ENCODE results near the gene PSIP1. TPM values are rescaled to one million over a fixed set of nuclear protein-coding genes. Genes with fewer than 3 reads are reported as not detected.
A peak's percentile ranks its signal among the peaks of the same experiment; 100 is the strongest.

PSIP1 gene
- total RNA-seq, 1 donor from 2014 or later = 118 TPM

DNA sequence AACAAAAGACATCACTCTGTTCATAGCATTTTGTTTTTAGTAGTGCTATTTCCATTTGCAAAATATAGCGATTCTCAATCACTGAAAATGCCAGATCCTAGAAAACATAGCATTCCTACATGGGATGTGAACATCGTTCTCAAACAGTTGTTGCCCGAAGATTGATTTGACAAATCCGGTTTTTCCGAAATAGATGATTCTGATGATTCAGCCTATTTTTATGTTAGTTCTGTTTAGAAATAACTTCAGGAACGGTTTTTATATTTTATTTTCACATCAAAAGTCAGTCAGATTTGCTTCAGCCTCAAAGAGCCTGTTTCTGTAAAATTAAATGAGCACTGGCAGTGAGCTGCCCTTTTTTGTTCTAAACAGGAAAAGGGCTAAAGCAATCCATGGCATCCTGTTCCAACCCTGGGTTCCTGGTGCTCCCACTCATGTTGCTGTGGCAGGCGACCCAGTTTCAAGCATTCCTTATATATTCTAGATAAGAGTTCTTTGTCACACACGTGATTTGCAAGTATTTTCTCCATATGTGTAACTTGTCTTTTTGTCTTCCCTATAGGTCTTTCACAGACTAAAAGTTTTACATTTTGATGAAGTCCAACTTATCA, 14.2 kb upstream of the PSIP1 start:
- intact Hi-C loops (cut with micrococcal nuclease) = no loop called here
- DNase-seq (ENCODE audit: low spot score) = no peak
- no peaks in the 10 kb centered on the region for H3K36me3 Mint-ChIP-seq (ENCODE audit: low read depth)
- H3K4me3 Mint-ChIP-seq (ENCODE audit: low read depth) = no peak overlapping the region
- H3K27ac Mint-ChIP-seq = no peak overlapping the region
- H3K27me3 Mint-ChIP-seq (ENCODE audit: low read depth) = peaks cover 10% of the 10 kb centered on the region
- peaks cover 4% of the 10 kb centered on the region for H3K4me1 Mint-ChIP-seq (ENCODE audit: low read depth)
- H3K9me3 Mint-ChIP-seq = no peaks in the 10 kb centered on the region

DNA sequence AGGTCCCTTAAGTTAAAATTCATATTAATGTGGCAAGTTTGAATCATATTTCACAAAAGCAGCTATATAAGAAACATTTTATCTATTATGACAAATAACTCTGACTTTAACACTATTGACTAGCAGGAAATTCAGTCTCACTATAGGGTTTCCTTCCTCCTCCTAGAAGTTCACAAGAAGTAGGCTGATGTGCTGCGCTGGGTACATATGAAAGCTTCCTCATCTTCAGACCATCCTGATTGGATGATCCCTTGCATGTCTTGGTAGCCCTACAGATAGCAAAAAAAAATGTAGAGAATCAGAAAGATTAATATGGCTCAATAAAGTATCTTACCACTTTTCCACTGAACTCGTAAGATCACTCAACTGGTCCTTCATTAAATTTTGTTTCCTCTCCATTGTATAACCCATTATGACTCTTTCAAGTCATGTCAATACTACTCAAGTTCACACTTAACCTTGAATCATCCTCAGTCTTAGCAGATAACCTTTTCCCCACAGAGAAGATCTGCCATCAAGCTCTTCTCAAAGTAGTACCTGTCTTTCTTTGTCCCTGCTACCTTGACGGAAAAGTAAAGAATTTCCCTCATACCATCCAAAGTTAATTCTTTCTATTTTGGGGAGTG, 11.5 kb upstream of the PSIP1 start:
- Mint-ChIP-seq H3K27me3 (ENCODE audit: low read depth) (peaks cover 17% of the 10 kb centered on the region), H3K27ac (no peak overlapping the region), H3K9me3 (no peaks in the 10 kb centered on the region), H3K4me1 (ENCODE audit: low read depth) (no peaks in the 10 kb centered on the region), H3K4me3 (ENCODE audit: low read depth) (no peak overlapping the region), H3K36me3 (ENCODE audit: low read depth) (no peaks in the 10 kb centered on the region)
- intact Hi-C loops (cut with micrococcal nuclease) = no loop called here
- DNase-seq (ENCODE audit: low spot score) = no peak

DNA sequence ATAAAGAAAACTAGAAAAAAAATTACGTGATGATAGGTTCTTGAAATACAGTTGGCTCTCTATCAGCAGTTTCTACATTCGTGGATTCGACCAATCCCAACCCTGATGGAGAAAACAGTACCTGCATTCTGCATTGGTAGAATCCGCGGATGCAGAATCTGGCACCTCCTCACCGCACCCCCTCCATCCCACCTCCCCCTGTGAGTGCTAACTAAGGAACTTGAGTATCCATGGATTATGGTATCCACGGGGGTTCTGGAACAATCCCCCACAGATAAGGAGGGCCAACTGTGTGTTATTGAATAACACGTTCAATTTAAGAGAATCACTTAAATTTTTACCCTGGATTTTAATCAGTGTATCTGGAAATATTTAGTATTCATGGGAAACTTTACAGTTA, 10.5 kb upstream of the PSIP1 start:
- H3K27ac Mint-ChIP-seq = no peak overlapping the region
- intact Hi-C loops (cut with micrococcal nuclease) = no loop called here
- H3K27me3 Mint-ChIP-seq (ENCODE audit: low read depth) = peaks cover 17% of the 10 kb centered on the region

DNA sequence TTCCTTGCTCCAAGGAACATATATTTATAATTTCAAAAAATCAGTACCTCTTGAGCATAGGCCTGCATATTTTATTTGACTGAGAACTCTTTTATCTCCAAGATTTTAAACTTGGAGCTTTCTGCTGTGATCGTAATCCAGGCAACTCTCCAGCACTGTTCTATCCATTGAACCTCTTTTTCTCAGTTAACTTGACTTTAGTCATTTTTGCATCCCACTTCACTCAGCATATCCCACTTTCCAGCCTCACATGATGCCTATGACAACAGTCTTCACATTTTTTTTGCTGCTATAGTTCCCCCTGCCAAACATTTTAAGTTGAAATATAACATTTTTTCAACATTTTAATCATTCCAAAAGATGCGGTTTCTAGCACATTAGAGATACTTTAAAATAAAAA, 9.1 kb upstream of the PSIP1 start:
- Mint-ChIP-seq H3K4me3 (ENCODE audit: low read depth) (no peak overlapping the region), H3K4me1 (ENCODE audit: low read depth) (no peaks in the 10 kb centered on the region), H3K36me3 (ENCODE audit: low read depth) (no peaks in the 10 kb centered on the region), H3K27ac (no peak overlapping the region), H3K27me3 (ENCODE audit: low read depth) (peaks cover 12% of the 10 kb centered on the region), H3K9me3 (no peaks in the 10 kb centered on the region)
- intact Hi-C loops (cut with micrococcal nuclease) = loop anchor here (10.0 kb wide), 1 partner anchor 165 kb away; no protein-coding TSS in a partner anchor
- no peak for DNase-seq (ENCODE audit: low spot score)

More for the DNA sequence above, 10.5 kb upstream of the PSIP1 start:
- DNase-seq (ENCODE audit: low spot score) = no peak
- H3K4me1 Mint-ChIP-seq (ENCODE audit: low read depth) = no peaks in the 10 kb centered on the region
- no peaks in the 10 kb centered on the region for H3K9me3 Mint-ChIP-seq
- H3K4me3 Mint-ChIP-seq (ENCODE audit: low read depth) = no peak overlapping the region
- no peaks in the 10 kb centered on the region for H3K36me3 Mint-ChIP-seq (ENCODE audit: low read depth)

DNA sequence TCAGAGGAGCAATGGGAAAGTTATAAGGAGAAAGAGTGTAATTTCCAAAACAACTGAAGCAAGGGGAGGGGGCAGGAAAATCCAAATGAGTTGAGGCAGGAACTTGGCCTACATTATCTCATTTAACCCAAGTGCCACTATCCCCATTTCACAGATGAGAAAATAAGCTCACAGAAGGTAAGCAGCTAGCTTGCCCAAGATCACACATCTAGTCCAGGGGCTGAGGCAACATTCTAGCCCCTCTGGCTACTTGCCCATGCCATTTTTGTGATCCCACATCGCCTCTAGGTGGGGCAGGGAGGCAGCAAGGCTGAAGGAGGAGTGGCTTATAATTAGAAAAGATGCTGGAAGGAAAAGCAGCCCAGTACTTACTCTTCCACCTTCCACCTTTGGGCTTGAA, 2.6 kb upstream of the PSIP1 start:
- peaks cover 26% of the 10 kb centered on the region for H3K4me1 Mint-ChIP-seq (ENCODE audit: low read depth)
- H3K27ac Mint-ChIP-seq = no peak overlapping the region
- H3K9me3 Mint-ChIP-seq = no peaks in the 10 kb centered on the region
- no peak overlapping the region for H3K4me3 Mint-ChIP-seq (ENCODE audit: low read depth)
- intact Hi-C loops (cut with micrococcal nuclease) = loop anchor here (10.0 kb wide), 1 partner anchor 159 kb away; no protein-coding TSS in a partner anchor
- no peaks in the 10 kb centered on the region for H3K27me3 Mint-ChIP-seq (ENCODE audit: low read depth)
- no peak for DNase-seq (ENCODE audit: low spot score)
- H3K36me3 Mint-ChIP-seq (ENCODE audit: low read depth) = peaks cover 17% of the 10 kb centered on the region

DNA sequence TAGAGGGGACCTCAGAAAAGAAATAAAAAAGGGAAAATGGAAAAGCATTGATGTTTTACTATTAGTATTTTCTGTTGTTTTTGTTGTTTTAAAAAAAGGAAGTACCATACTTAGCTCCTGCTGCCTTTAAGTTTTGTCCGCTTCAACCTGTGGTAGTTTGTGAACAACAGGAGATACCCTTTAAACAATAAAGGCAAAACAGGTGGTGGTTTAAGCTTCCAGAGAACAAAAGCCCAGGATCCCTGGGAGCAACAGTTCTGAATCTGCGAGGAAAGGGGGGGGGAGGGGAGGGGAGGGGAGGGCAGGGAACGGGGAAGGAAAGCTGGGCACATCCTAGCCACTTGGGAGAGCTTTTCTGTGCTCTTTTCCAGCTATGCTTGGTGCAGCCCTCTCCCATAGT, 2.1 kb upstream of the PSIP1 start:
- Mint-ChIP-seq H3K4me3 (ENCODE audit: low read depth) (no peak overlapping the region), H3K4me1 (ENCODE audit: low read depth) (peaks cover 31% of the 10 kb centered on the region), H3K27me3 (ENCODE audit: low read depth) (no peaks in the 10 kb centered on the region), H3K27ac (no peak overlapping the region), H3K36me3 (ENCODE audit: low read depth) (peaks cover 22% of the 10 kb centered on the region), H3K9me3 (no peaks in the 10 kb centered on the region)
- intact Hi-C loops (cut with micrococcal nuclease) = loop anchor here (1.0 to 10.0 kb wide), 2 partner anchors 158 to 219 kb away; no protein-coding TSS in a partner anchor
- DNase-seq (ENCODE audit: low spot score) = no peak

DNA sequence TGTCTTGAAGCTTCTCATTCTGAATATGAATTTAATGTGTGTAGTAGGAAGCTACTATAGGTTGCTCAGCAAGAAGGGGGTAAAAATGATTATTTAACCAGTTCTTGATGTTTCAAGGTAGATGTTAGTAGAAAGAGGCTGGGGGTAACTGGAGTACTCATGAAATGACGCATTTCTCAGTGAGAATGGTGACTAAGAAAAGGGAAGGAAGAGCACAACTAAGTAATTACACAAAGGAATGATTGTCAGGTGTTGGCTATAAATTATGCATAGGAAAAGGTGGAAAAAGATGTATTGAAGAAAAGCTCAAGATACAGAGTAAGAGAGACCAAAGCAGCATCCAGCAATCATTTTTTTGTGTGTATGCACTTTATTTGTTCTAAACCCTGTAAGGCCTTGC, 1.4 kb upstream of the PSIP1 start:
- no peaks in the 10 kb centered on the region for H3K9me3 Mint-ChIP-seq
- no peak for DNase-seq (ENCODE audit: low spot score)
- intact Hi-C loops (cut with micrococcal nuclease) = loop anchor here (1.0 to 10.0 kb wide), 2 partner anchors 157 to 218 kb away; no protein-coding TSS in a partner anchor
- no peak overlapping the region for H3K27ac Mint-ChIP-seq
- H3K36me3 Mint-ChIP-seq (ENCODE audit: low read depth) = peaks cover 26% of the 10 kb centered on the region
- H3K4me3 Mint-ChIP-seq (ENCODE audit: low read depth) = no peak overlapping the region
- no peaks in the 10 kb centered on the region for H3K27me3 Mint-ChIP-seq (ENCODE audit: low read depth)
- H3K4me1 Mint-ChIP-seq (ENCODE audit: low read depth) = peaks cover 34% of the 10 kb centered on the region

DNA sequence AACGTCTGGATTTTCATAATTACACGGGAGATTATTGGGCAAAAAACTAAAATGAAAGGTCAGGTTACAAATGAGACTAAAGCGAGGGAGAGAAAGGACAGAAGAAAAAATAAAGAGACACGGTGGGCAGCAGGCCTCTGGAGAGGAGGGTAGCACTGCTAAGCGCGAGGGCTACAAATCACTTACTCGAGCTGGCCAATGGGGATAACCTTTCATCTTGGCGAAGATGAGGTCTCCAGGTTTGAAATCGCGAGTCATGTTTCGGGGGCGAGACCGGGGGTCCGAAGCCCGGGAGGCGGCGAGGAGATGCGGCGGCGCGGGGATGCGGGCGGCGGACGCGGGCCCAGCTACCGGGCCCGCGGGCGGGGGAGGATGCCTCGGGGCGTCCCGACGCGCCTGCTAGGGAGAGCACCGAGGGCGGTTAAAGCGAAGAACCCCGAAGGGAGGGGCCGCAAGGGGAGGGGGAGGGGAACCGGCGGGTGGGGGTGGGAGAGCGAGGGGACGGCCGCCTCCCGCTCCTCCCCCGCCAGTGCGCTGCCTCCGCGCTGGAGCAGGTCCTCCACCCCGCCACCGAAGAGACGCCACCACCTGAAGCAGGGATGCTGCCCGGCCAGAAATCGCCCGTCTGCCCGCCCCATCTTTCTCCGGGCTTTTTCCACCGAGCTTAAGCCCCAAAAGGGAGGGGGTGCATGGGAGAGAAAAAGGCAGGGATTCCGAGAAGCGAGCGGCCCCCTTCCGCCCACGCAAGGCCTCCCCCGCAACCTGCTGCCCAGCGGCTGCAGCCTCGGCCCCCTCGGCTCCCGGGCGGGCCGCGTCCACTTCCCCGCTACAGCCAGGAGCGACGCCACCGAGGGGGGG, 610 bp downstream of the PSIP1 start:
- Mint-ChIP-seq H3K4me1 (ENCODE audit: low read depth) (peaks cover 50% of the 10 kb centered on the region), H3K9me3 (no peaks in the 10 kb centered on the region), H3K27ac (peak overlapping the region; percentile 96), H3K36me3 (ENCODE audit: low read depth) (peaks cover 47% of the 10 kb centered on the region), H3K27me3 (ENCODE audit: low read depth) (no peaks in the 10 kb centered on the region), H3K4me3 (ENCODE audit: low read depth) (peak overlapping the region; percentile 90)
- peak; percentile 53 for DNase-seq (ENCODE audit: low spot score)
- intact Hi-C loops (cut with micrococcal nuclease) = loop anchor here (2.0 to 10.0 kb wide), 5 partner anchors 19 to 211 kb away; no protein-coding TSS in a partner anchor

DNA sequence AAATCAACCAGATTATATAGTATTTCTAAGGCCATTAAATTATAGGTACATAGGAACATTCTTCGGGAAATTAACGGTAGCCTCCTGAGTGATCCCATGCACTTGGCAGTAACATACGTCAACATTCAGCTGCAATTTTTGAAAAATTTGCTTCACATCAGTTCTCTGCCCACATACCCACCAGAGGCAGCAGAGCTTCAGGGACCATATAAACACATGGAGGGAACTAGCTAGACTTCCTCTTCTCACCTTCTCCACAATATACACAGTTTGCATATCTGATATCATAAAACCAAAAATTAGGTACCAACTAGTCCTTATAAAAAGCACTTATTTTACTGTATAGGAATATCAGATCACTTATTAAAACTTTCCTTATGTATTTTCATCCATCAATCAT, 4.8 kb downstream of the PSIP1 start:
- H3K4me1 Mint-ChIP-seq (ENCODE audit: low read depth) = peaks cover 57% of the 10 kb centered on the region
- H3K9me3 Mint-ChIP-seq = no peaks in the 10 kb centered on the region
- H3K27me3 Mint-ChIP-seq (ENCODE audit: low read depth) = no peaks in the 10 kb centered on the region
- H3K27ac Mint-ChIP-seq = no peak overlapping the region
- no peak for DNase-seq (ENCODE audit: low spot score)
- H3K36me3 Mint-ChIP-seq (ENCODE audit: low read depth) = peaks cover 74% of the 10 kb centered on the region
- intact Hi-C loops (cut with micrococcal nuclease) = no loop called here
- H3K4me3 Mint-ChIP-seq (ENCODE audit: low read depth) = no peak overlapping the region

DNA sequence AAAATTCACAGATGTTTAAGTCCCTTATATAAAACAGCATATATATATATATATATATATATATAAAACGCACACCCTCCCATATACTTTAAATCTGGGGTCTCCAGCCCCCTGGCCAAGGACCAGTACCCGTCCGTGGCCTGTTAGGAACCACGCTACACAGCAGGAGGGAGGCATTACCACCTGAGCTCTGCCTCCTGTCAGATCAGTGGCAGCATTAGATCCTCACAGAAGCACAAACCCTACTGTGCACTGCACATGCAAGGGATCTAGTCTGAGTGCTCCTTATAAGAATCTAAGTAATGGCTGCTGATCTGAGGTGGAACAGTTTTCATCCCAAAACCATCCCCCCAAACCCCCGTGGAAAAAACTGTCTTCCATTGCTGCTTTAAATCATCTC, 9.0 kb downstream of the PSIP1 start:
- Mint-ChIP-seq H3K36me3 (ENCODE audit: low read depth) (peaks cover 75% of the 10 kb centered on the region), H3K9me3 (no peaks in the 10 kb centered on the region), H3K4me3 (ENCODE audit: low read depth) (no peak overlapping the region), H3K4me1 (ENCODE audit: low read depth) (peaks cover 53% of the 10 kb centered on the region), H3K27me3 (ENCODE audit: low read depth) (no peaks in the 10 kb centered on the region), H3K27ac (peak overlapping the region; percentile 65)
- intact Hi-C loops (cut with micrococcal nuclease) = loop anchor here (5.0 kb wide), 1 partner anchor 45 kb away; no protein-coding TSS in a partner anchor
- no peak for DNase-seq (ENCODE audit: low spot score)

DNA sequence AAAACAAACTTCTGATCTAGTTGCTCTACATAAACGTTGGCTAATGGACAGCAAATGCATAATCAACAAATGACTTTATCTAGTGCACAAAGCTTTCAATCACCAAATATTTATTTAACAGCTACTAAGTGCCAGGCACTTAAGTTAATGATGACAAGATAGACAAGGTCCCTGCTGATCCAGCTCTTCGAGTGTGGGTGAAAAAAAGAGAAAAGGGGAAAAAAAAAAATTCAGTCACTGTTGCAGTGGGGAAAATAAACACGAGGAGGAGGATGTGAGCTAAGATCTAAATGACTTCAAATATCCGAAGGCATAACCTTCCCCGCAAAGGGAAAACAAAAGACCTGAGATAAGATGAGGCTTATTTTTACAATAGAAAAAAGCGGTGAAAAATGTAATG, 9.6 kb downstream of the PSIP1 start:
- H3K9me3 Mint-ChIP-seq = no peaks in the 10 kb centered on the region
- no peak overlapping the region for H3K27ac Mint-ChIP-seq
- intact Hi-C loops (cut with micrococcal nuclease) = loop anchor here (5.0 kb wide), 1 partner anchor 44 kb away; no protein-coding TSS in a partner anchor
- no peak for DNase-seq (ENCODE audit: low spot score)
- peaks cover 47% of the 10 kb centered on the region for H3K4me1 Mint-ChIP-seq (ENCODE audit: low read depth)
- H3K4me3 Mint-ChIP-seq (ENCODE audit: low read depth) = no peak overlapping the region
- no peaks in the 10 kb centered on the region for H3K27me3 Mint-ChIP-seq (ENCODE audit: low read depth)
- H3K36me3 Mint-ChIP-seq (ENCODE audit: low read depth) = peaks cover 75% of the 10 kb centered on the region

DNA sequence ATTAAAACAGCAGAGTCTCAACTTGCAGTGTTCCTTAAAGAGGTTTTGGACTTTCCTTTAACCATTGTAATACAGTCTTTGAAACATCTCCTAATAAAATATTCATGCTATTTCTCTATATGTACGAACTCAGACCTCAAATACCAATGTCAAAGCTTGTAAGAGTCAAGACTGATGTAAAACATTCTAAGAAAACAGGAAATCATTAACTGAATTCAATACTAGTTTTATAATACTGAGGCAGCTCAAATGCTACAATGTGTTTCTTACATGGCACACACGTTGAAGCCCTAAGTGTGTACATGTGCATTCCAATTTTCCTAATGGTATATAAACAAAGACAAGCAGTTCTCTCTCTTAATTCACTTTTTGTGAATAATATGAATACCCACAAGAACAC, 11.6 kb downstream of the PSIP1 start:
- intact Hi-C loops (cut with micrococcal nuclease) = no loop called here
- no peak for DNase-seq (ENCODE audit: low spot score)
- H3K4me3 Mint-ChIP-seq (ENCODE audit: low read depth) = no peak overlapping the region

More for the DNA sequence above, 11.6 kb downstream of the PSIP1 start:
- no peaks in the 10 kb centered on the region for H3K27me3 Mint-ChIP-seq (ENCODE audit: low read depth)
- no peaks in the 10 kb centered on the region for H3K9me3 Mint-ChIP-seq
- peak overlapping the region; percentile 38 for H3K27ac Mint-ChIP-seq
- H3K36me3 Mint-ChIP-seq (ENCODE audit: low read depth) = peaks cover 72% of the 10 kb centered on the region
- peaks cover 49% of the 10 kb centered on the region for H3K4me1 Mint-ChIP-seq (ENCODE audit: low read depth)

Measured in activated T-helper 2 cell treated with anti-CD3 and anti-CD28 coated beads, Interferon-gamma antibody, Interleukin-2, Interleukin-4, amounts not matched to agents 10 μg/mL and 5 μg/mL and 100 μg/mL, durations not matched to agents 14 hours and 24 hours and 36 hours (primary cell).